GM23338 (cell line): ENCODE data around the gene PNRC2. TPM values are rescaled to one million over a fixed set of nuclear protein-coding genes. Genes with fewer than 3 reads are reported as not detected.
"Not testable (repeated sequence)": the region's sequence is repeated elsewhere in the genome, so short reads cannot be mapped to it uniquely, and the experiment has no call there.

Source experiments
- ATAC-seq: fragments of 200-7000 bp; cut with Tn5 transposase; 3 replicates; pipeline ENCODE4 v1.9.1; 2020
- DNase-seq: peaks from one replicate; pipeline ENCODE4 v3.0.0-alpha.2; 2015; ENCODE audit warnings: low spot score
- H2AFZ ChIP-seq: fragments of 200-600 bp; sonication (generic); 2 replicates; pipeline ENCODE4 v1.8.0; 2016; ENCODE audit warnings: antibody characterized with exemption, mild to moderate bottlenecking, moderate library complexity
- H3F3A ChIP-seq: fragments of 200-600 bp; sonication (generic); replicated peaks from 2 replicates; pipeline ENCODE4 v1.8.0; 2017; ENCODE audit warnings: antibody characterized with exemption, mixed run types, low read depth
- H3K27ac ChIP-seq: fragments of 200-600 bp; sonication (generic); 2 replicates; pipeline ENCODE4 v1.6.1; 2016; ENCODE audit warnings: low read depth
- H3K27me3 ChIP-seq: fragments of 200-600 bp; sonication (generic); 2 replicates; pipeline ENCODE4 v1.8.0; 2016; ENCODE audit warnings: mild to moderate bottlenecking, mixed run types, moderate library complexity; ENCODE audit not compliant: insufficient read depth
- H3K36me3 ChIP-seq: fragments of 200-600 bp; sonication (generic); 2 replicates; pipeline ENCODE4 v1.8.0; 2016; ENCODE audit warnings: mild to moderate bottlenecking; ENCODE audit not compliant: insufficient read depth
- H3K4me1 ChIP-seq: fragments of 200-600 bp; sonication (generic); 2 replicates; pipeline ENCODE4 v1.8.0; 2016; ENCODE audit warnings: mild to moderate bottlenecking, moderate library complexity; ENCODE audit not compliant: insufficient read depth
- H3K4me2 ChIP-seq: fragments of 200-600 bp; sonication (generic); 2 replicates; pipeline ENCODE4 v1.7.1; 2017; ENCODE audit warnings: mixed run types
- H3K4me3 ChIP-seq: fragments of 200-600 bp; sonication (generic); 2 replicates; pipeline ENCODE4 v1.6.1; 2016; ENCODE audit warnings: mixed run types
- H3K79me2 ChIP-seq: fragments of 200-600 bp; sonication (generic); replicated peaks from 2 replicates; pipeline ENCODE4 v1.8.0; 2017; ENCODE audit warnings: mild to moderate bottlenecking; ENCODE audit not compliant: insufficient read depth
- H3K9me2 ChIP-seq: fragments of 200-600 bp; sonication (generic); 2 replicates; pipeline ENCODE4 v1.8.0; 2017; ENCODE audit not compliant: insufficient read depth
- H4K20me1 ChIP-seq: fragments of 200-600 bp; sonication (generic); replicated peaks from 2 replicates; pipeline ENCODE4 v1.8.0; 2017; ENCODE audit warnings: mild to moderate bottlenecking; ENCODE audit not compliant: insufficient read depth
- H3K27ac Mint-ChIP-seq: 2 replicates; pipeline ENCODE4 v1.8.0; 2020; ENCODE audit warnings: inconsistent platforms, mild to moderate bottlenecking, moderate library complexity, mixed read lengths
- H3K27me3 Mint-ChIP-seq: 3 replicates; pipeline ENCODE4 v1.8.0; 2022; ENCODE audit warnings: low read depth, mild to moderate bottlenecking, moderate library complexity, mixed read lengths, inconsistent platforms; ENCODE audit not compliant: insufficient read depth, poor library complexity
- H3K36me3 Mint-ChIP-seq: 3 replicates; pipeline ENCODE4 v1.8.0; 2021; ENCODE audit warnings: low read depth, mild to moderate bottlenecking, inconsistent platforms, moderate library complexity, mixed read lengths
- H3K4me1 Mint-ChIP-seq: 3 replicates; pipeline ENCODE4 v1.8.0; 2020; ENCODE audit warnings: mild to moderate bottlenecking, inconsistent platforms, mixed read lengths
- H3K4me3 Mint-ChIP-seq: 3 replicates; pipeline ENCODE4 v1.8.0; 2021; ENCODE audit warnings: moderate library complexity, mild to moderate bottlenecking, inconsistent platforms, mixed read lengths
- H3K9me3 Mint-ChIP-seq: 3 replicates; pipeline ENCODE4 v1.8.0; 2020; ENCODE audit warnings: moderate library complexity, mild to moderate bottlenecking, inconsistent platforms, mixed read lengths
- CREB1 ChIP-seq: fragments of 250-450 bp; sonication (Bioruptor Pico); IDR thresholded peaks from 2 replicates; pipeline ENCODE4 v1.5.0; 2020; ENCODE audit warnings: low read depth, mild to moderate bottlenecking, moderate library complexity
- EZH2 ChIP-seq: fragments of 200-600 bp; sonication (generic); IDR thresholded peaks from one replicate; pipeline ENCODE4 v1.8.0; 2017; ENCODE audit warnings: antibody characterized with exemption, mild to moderate bottlenecking, low read depth; ENCODE audit not compliant: unreplicated experiment
- EZH2phosphoT487 ChIP-seq: fragments of 200-600 bp; sonication (generic); IDR thresholded peaks from one replicate; pipeline ENCODE4 v1.8.1; 2018; ENCODE audit warnings: antibody characterized with exemption; ENCODE audit not compliant: unreplicated experiment
- REST ChIP-seq: IDR thresholded peaks from one replicate; pipeline ENCODE4 v1.6.1; 2018; ENCODE audit warnings: antibody characterized with exemption; ENCODE audit not compliant: unreplicated experiment
- ZNF114 ChIP-seq: fragments of 250-450 bp; sonication (Bioruptor Pico); IDR thresholded peaks from 2 replicates; pipeline ENCODE4 v1.5.0; 2020; ENCODE audit warnings: mild to moderate bottlenecking, moderate library complexity
- ZNF331 ChIP-seq: fragments of 250-450 bp; sonication (Bioruptor Pico); IDR thresholded peaks from 2 replicates; pipeline ENCODE4 v1.5.0; 2020; ENCODE audit warnings: low read depth, mild to moderate bottlenecking, moderate library complexity
- polyA plus RNA-seq: library from polyadenylated mRNA; unstranded; fragments of >200 nt; fragmentation: Nextera tagmentation; extraction: Ambion mirVana; gene quantifications from 2 replicates; pipeline ENCODE4 v1.2.1, GENCODE V29; 2016
- total RNA-seq: library from RNA; depleted of rRNA; stranded (reverse); fragments of >200 nt; shearing (Covaris generic); gene quantifications from 2 replicates; pipeline ENCODE4 v1.2.3, GENCODE V29; 2014
- TF ChIP-seq, protein P1 (sequence below): fragments of 250-450 bp; sonication (Bioruptor Pico); IDR thresholded peaks from 2 replicates; pipeline ENCODE4 v1.5.0; 2020; ENCODE audit warnings: mild to moderate bottlenecking, moderate library complexity

PNRC2 gene
- total and polyA plus RNA-seq, 2 experiments from 2014 or later = 157 to 237 TPM

GRCh38 chr1:23957096-23957495 lies 2.5 kb upstream of the PNRC2 start (continued):
- TF ChIP-seq, protein P1, sequence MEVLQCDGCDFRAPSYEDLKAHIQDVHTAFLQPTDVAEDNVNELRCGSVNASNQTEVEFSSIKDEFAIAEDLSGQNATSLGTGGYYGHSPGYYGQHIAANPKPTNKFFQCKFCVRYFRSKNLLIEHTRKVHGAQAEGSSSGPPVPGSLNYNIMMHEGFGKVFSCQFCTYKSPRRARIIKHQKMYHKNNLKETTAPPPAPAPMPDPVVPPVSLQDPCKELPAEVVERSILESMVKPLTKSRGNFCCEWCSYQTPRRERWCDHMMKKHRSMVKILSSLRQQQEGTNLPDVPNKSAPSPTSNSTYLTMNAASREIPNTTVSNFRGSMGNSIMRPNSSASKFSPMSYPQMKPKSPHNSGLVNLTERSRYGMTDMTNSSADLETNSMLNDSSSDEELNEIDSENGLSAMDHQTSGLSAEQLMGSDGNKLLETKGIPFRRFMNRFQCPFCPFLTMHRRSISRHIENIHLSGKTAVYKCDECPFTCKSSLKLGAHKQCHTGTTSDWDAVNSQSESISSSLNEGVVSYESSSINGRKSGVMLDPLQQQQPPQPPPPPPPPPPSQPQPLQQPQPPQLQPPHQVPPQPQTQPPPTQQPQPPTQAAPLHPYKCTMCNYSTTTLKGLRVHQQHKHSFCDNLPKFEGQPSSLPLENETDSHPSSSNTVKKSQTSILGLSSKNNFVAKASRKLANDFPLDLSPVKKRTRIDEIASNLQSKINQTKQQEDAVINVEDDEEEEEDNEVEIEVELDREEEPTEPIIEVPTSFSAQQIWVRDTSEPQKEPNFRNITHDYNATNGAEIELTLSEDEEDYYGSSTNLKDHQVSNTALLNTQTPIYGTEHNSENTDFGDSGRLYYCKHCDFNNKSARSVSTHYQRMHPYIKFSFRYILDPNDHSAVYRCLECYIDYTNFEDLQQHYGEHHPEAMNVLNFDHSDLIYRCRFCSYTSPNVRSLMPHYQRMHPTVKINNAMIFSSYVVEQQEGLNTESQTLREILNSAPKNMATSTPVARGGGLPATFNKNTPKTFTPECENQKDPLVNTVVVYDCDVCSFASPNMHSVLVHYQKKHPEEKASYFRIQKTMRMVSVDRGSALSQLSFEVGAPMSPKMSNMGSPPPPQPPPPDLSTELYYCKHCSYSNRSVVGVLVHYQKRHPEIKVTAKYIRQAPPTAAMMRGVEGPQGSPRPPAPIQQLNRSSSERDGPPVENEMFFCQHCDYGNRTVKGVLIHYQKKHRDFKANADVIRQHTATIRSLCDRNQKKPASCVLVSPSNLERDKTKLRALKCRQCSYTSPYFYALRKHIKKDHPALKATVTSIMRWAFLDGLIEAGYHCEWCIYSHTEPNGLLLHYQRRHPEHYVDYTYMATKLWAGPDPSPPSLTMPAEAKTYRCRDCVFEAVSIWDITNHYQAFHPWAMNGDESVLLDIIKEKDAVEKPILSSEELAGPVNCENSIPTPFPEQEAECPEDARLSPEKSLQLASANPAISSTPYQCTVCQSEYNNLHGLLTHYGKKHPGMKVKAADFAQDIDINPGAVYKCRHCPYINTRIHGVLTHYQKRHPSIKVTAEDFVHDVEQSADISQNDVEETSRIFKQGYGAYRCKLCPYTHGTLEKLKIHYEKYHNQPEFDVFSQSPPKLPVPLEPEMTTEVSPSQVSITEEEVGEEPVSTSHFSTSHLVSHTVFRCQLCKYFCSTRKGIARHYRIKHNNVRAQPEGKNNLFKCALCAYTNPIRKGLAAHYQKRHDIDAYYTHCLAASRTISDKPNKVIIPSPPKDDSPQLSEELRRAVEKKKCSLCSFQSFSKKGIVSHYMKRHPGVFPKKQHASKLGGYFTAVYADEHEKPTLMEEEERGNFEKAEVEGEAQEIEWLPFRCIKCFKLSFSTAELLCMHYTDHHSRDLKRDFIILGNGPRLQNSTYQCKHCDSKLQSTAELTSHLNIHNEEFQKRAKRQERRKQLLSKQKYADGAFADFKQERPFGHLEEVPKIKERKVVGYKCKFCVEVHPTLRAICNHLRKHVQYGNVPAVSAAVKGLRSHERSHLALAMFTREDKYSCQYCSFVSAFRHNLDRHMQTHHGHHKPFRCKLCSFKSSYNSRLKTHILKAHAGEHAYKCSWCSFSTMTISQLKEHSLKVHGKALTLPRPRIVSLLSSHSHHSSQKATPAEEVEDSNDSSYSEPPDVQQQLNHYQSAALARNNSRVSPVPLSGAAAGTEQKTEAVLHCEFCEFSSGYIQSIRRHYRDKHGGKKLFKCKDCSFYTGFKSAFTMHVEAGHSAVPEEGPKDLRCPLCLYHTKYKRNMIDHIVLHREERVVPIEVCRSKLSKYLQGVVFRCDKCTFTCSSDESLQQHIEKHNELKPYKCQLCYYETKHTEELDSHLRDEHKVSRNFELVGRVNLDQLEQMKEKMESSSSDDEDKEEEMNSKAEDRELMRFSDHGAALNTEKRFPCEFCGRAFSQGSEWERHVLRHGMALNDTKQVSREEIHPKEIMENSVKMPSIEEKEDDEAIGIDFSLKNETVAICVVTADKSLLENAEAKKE (CRISPR knock-in tag) = no peak
- TF ChIP-seq EZH2 = no peak
- TF ChIP-seq ZNF331 (CRISPR knock-in tag) = no peak
- TF ChIP-seq EZH2phosphoT487 = no peak
- TF ChIP-seq CREB1 = no peak
- no peak for TF ChIP-seq ZNF114
- TF ChIP-seq REST = no peak

- H3K27me3 Mint-ChIP-seq, H2AFZ ChIP-seq, DNase-seq, H3K27me3 ChIP-seq, ATAC-seq, H3K9me2 ChIP-seq, H4K20me1 ChIP-seq, H3K36me3 ChIP-seq, H3K9me3 Mint-ChIP-seq, H3F3A ChIP-seq: not testable (repeated sequence)
- peak overlapping the region; percentile 90 for H3K4me3 Mint-ChIP-seq
- Histone ChIP-seq H3K4me2 (peak overlapping the region; percentile 82), H3K4me1 (peaks cover 31% of the 10 kb centered on the region), H3K79me2 (peaks cover 19% of the 10 kb centered on the region), H3K27ac (peak overlapping the region; percentile 100), H3K4me3 (peak overlapping the region; percentile 94)
- H3K27ac Mint-ChIP-seq = peak overlapping the region; percentile 100
- peaks cover 31% of the 10 kb centered on the region for H3K36me3 Mint-ChIP-seq
- H3K4me1 Mint-ChIP-seq = peaks cover 38% of the 10 kb centered on the region
Measured at GRCh38 chr1:23958040-23958809, 1.4 kb upstream of the PNRC2 start.
